Measurements from ENCODE around the gene COLEC12. TPM values are rescaled to one million over a fixed set of nuclear protein-coding genes. Genes with fewer than 3 reads are reported as not detected.

Gene COLEC12
- total and polyA plus RNA-seq, 2 donors (not counting 3 experiments of a cell fraction or from before 2014, with no cell fraction given), result 8.0 to 17.1 TPM

DNA sequence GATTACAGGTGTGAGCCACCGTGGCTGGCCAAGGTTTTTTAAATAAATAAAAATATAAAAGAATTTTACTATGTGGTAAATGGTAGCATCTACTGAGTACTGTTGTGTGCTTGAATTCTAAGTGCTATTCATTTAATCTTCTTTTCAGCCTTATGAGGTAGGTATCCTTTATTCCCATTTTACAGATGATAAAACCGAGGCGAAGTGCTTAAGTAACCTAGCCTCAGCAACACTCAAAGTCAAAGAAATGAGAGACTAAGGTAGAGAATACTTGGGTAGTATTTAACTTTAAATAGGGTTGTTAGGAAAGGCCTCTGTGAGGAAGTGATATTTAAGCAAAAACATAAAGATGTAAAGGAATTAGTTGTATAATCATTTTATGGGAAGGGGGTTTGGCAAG lies 227.0 kb downstream of the COLEC12 start:
- Histone ChIP-seq H3K27ac (ENCODE audit: insufficient read depth, low read depth, low read length) (no peak overlapping the region), H4K20me1 (replicated peaks; ENCODE audit: control insufficient read depth, extremely low read depth, insufficient read depth, low read length) (no peaks in the 10 kb centered on the region), H3K9me1 (replicated peaks; ENCODE audit: control insufficient read depth, extremely low read depth, insufficient read depth, low read length) (no peaks in the 10 kb centered on the region), H3K36me3 (ENCODE audit: control insufficient read depth in 2 of 2, extremely low read depth in 1 of 2, insufficient read depth in 2 of 2, low read length in 2 of 2) (no peaks in the 10 kb centered on the region), H2AFZ (ENCODE audit: low read depth, low read length) (no peak overlapping the region), H3K4me1 (ENCODE audit: control insufficient read depth, extremely low read depth, insufficient read depth, low read length) (peaks cover 5% of the 10 kb centered on the region), H3K4me3 (replicated peaks in 1 of 3; ENCODE audit: insufficient read depth in 1 of 3, low read depth in 1 of 3, low read length in 3 of 3) (no peak overlapping the region), H3K9ac (replicated peaks; ENCODE audit: extremely low read depth, insufficient read depth, low read length) (no peak overlapping the region), H3K4me2 (ENCODE audit: insufficient read depth, low read length) (no peak overlapping the region), H3K27me3 (ENCODE audit: control insufficient read depth in 2 of 2, insufficient read depth in 2 of 2, low read length in 2 of 2) (no peaks in the 10 kb centered on the region), H3K79me2 (ENCODE audit: control insufficient read depth, insufficient read depth, low read length) (no peaks in the 10 kb centered on the region), H3K9me3 (replicated peaks; ENCODE audit: control insufficient read depth, insufficient read depth, low read length) (no peaks in the 10 kb centered on the region)
- dilution Hi-C loops (cut with MboI; ENCODE audit: extremely low pct_ligation_motif_present, low sequenced_read_pairs), result no loop called here
- POLR2A ChIA-PET, result no interaction called here
- CTCF ChIA-PET, result no interaction called here
- TF ChIP-seq GATA2 (IDR thresholded peaks at IDR 0.05; ENCODE audit: insufficient read depth, insufficient read length, low read depth, low read length), result no peak
- no peak for TF ChIP-seq EZH2 (IDR thresholded peaks at IDR 0.05; ENCODE audit: borderline replicate concordance, low read depth, low read length, severe bottlenecking)
- no peak for TF ChIP-seq FOS (IDR thresholded peaks at IDR 0.05; ENCODE audit: borderline replicate concordance, insufficient read depth, low read length)
- no peak for TF ChIP-seq MAX (IDR thresholded peaks at IDR 0.05; ENCODE audit: insufficient read depth, insufficient read length)
- no peak for TF ChIP-seq POLR2AphosphoS5 (IDR thresholded peaks at IDR 0.05; ENCODE audit: insufficient read depth, low read depth, low read length)
- TF ChIP-seq CTCF (IDR thresholded peaks at IDR 0.05; ENCODE audit: extremely low read depth in 1 of 2, insufficient read depth in 1 of 2, low read depth in 1 of 2, low read length in 2 of 2), result no peak
- no peak for TF ChIP-seq JUN (IDR thresholded peaks at IDR 0.05; ENCODE audit: borderline replicate concordance, insufficient read depth, insufficient read length, low read depth)
- TF ChIP-seq POLR2A (IDR thresholded peaks at IDR 0.05; ENCODE audit: low read depth, low read length), result no peak
- BruUV-seq (replicated peaks), result no TSS peak
- FAIRE-seq (no peak), DNase-seq (ENCODE audit: low read depth, low spot score) (no peak)
- intact Hi-C loops (cut with micrococcal nuclease), result no loop called here
